GM13976 (cell line): Measurements from ENCODE around the gene CGB1.
"Not testable (repeated sequence)": the region's sequence is repeated elsewhere in the genome, so short reads cannot be mapped to it uniquely, and the experiment has no call there.

Source experiments
- DNase-seq: peaks from one replicate; pipeline ENCODE4 v3.0.0; 2012; ENCODE audit warnings: low spot score
- in situ Hi-C: fragments of 300-500 bp; cut with MboI; formaldehyde crosslinking; loops from one replicate; pipeline ENCODE4 v1.12.0; 2022; ENCODE audit warnings: low sequenced_read_pairs, mixed read lengths, inconsistent platforms; ENCODE audit not compliant: unreplicated experiment
- TF ChIP-seq, protein P1 (sequence below): IDR thresholded peaks from 2 replicates; pipeline ENCODE4 v1.5.1; 2012; ENCODE audit warnings: borderline replicate concordance, mild to moderate bottlenecking; ENCODE audit not compliant: insufficient read depth; ENCODE audit errors: extremely low read depth, missing control alignments, control extremely low read depth

Gene CGB1

DNA sequence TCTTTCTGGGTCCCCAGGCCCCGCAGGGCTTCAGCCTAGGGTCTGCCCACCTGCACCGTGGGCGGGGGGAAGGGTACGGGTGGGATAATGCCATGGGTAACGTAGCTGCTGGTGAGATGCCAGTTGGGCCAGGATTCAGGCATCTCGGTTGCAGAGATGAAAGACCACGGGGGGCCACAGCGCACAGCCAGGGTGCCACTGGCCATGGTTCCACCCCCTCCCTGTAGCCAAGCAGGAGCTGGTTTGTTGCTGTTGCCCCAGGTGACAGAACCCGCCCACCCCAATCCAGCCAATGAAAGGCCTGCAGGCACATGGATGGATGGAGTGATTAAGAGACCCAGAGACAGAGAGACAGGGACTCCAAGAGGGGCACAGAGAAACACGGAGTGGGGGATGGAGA lies 21.9 kb upstream of the CGB1 start:
- in situ Hi-C loops, result no loop called here
- TF ChIP-seq, protein P1, sequence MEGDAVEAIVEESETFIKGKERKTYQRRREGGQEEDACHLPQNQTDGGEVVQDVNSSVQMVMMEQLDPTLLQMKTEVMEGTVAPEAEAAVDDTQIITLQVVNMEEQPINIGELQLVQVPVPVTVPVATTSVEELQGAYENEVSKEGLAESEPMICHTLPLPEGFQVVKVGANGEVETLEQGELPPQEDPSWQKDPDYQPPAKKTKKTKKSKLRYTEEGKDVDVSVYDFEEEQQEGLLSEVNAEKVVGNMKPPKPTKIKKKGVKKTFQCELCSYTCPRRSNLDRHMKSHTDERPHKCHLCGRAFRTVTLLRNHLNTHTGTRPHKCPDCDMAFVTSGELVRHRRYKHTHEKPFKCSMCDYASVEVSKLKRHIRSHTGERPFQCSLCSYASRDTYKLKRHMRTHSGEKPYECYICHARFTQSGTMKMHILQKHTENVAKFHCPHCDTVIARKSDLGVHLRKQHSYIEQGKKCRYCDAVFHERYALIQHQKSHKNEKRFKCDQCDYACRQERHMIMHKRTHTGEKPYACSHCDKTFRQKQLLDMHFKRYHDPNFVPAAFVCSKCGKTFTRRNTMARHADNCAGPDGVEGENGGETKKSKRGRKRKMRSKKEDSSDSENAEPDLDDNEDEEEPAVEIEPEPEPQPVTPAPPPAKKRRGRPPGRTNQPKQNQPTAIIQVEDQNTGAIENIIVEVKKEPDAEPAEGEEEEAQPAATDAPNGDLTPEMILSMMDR, result no peak
- DNase-seq, result peak; percentile 55

DNA sequence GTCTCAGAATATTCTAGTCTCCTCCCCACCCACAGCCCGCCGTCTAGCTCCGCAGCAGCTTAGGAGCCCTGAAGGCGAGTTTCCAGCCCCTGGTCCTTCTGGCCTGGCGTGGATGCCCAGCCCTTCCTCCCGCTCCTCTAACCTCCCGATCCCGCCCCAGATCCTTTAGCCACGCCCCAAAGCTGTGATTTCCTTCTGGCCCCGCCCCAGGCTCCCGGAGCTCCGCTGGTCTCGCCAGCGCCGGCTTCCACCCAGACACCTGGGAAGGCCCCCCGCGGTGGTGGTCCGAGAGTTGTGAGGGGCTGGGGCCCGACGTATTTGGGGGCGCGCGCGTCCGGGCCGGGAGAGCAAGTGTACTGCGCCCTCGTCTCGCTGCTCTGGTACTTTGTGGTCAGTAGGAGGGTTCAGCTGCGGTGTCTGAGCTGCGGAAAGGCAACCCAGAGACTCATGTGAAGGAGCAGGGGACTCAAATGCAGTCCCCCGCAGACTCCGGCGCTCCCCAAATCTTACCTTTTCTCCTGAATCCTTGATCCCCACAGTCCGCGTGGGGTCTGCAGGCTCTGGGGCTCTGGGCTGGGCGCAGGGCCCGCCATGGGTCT lies 21.0 kb upstream of the CGB1 start, which contains the start of gene CGB7:
Gene CGB7, minus strand, starts transcription at position 114 of the 599 bp plus-strand sequence. CDS start 2,374 bp downstream, outside the sequence.
- TF ChIP-seq, protein P1, result no peak
- in situ Hi-C loops, result no loop called here
- DNase-seq, result peak; percentile 61

DNA sequence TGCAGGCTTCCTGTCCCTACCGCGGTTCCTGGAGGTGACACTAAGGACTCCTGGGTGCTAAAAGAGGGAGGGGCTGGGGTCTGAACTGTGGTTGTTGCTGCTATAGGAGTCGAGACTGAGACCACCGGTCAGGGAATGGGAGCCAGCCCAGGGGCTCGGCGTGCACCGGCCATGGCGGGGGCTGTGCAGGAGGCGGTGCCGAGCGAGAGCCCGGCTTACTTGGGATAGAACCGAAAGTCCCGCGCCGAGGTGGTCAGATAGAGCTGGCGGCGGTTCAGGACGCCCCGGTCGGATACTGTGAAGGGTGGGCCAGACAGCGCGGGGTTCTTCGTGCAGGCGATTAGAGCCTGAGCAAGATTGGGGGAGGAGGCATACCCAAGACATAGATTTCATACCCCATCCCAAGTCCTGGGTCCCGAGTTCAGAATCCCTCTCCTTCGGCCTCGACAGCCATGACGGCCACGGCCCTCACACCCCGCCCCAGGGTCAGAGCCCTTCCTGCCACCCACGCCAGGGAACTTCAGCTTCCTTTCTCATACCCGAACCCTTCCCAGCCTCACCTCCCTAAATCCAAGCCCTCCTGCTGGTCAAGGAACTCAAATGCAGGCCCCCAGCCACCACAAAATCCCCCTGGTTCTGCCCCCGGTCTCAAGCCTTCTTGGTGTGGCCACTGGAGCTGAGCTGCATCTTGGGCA lies 20.4 kb upstream of the CGB1 start:
- in situ Hi-C loops, result not testable (repeated sequence)
- peak; percentile 29 for DNase-seq

DNA sequence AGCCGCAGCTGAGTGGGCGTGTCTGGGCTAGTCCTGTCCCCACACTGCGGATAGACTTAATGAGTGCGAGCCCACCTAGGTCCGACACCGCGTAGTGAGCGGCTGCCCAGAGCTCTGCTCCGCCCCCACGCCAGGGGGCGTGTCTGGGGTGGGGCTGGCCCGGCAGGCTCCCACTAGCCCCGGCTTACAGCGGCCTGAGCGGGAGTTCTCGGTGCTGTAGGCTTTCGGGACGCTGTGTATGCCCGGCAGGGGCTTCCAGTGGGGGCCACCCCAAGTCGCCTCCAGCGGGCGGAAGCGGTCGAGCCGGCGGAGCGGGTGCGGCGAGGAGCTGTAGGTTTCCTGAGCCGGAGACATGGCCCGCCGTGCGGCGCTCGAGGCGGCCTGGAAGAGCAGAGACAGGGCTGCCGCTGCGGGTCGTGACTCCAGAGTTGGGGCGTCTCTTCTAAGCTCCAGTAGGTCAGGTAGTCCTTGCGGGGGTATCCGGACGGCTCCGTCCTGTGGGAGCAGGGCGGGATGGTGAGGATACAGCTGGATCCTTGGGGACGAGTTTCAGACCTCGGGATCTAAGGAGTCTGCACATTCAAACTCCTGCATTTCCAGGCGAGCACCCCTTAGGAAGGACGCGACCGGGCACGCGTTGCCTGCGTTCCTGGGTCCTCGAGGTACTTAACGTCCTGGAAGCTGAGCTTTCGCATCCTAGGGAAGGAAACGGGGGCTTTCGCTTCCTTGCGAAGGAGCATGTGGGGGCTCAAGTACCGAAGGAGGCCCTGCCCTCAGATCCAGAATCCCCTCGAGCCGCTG lies 19.6 kb upstream of the CGB1 start:
- TF ChIP-seq, protein P1, result no peak
- DNase-seq, result peak; percentile 88
- in situ Hi-C loops, result no loop called here

DNA sequence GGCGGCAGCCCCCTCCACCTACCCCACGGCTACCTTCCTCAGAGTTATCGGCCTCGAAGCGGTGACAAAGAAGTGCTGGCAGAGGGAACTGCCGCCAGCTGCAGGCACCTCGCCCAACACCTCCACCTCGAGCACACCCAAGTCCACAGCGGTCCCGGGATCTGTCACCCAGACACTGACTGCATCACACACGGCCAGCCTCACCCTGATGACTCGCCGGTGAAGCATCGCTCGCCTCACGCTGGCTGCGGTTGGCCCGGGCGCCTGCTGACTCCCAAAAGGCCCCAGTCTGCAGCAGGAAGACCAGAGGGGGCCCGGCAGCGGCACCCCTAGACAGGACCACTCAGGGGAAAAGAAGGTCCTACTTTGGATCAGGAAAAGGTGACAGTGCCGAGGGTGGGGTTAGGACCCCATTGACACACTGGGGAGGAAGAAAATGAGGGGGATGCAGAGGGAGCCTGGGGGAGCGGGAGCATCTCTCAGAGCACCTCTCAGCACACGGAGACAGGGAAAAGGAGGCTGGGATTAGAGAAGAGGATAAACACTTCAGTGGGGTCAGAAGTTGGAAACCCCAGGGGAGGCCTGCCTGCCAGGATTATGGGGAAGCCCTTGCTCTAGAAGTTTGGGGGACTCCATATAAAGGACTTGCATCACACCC lies 13.8 kb upstream of the CGB1 start:
- in situ Hi-C loops, result not testable (repeated sequence)

DNA sequence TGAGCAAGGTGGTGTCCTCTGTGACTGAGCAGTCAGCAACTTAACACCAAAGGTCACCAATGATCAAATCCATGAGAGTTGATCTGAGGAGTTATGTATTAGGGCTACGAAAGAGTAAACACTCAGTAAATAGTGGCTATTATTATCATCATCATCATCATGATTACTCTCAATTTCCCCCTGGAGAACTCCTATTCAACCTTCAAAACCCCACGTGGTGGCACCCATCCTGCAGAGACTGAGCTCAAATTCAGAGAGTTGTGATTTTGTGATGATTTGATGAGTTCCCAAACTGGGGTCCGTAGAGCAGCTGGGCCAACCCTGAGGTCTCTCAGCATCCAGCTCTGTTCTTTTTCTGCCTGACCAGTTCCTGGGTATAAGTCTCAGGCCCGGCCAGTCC lies 13.1 kb upstream of the CGB1 start:
- in situ Hi-C loops, DNase-seq: not testable (repeated sequence)

More for the DNA sequence above, 13.8 kb upstream of the CGB1 start:
- DNase-seq, result not testable (repeated sequence)

DNA sequence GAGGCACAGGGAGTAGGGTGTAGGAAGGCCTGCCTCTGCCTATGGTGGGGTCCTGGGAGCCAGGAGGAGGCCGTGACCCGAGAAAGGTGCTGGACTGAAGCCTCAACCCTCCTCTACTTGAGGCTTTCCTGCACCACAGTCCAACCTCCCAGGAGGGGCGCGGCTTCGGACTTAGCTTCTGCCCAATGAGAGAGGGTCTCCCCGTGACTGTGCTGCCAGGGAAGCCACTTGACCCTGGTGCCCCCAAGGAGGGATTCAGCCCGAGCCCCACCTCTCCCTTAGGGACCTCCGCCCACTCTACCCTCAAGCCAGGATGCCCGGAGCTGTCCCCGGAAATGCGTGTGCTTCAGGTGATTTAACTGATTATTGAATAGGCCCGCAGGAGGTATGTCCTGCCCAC lies 12.3 kb upstream of the CGB1 start, which contains the start of gene CGB8:
Gene CGB8, minus strand, starts transcription at position 101 of the 400 bp plus-strand sequence. CDS start 372 bp downstream, outside the sequence.
- in situ Hi-C loops, result not testable (repeated sequence)

DNA sequence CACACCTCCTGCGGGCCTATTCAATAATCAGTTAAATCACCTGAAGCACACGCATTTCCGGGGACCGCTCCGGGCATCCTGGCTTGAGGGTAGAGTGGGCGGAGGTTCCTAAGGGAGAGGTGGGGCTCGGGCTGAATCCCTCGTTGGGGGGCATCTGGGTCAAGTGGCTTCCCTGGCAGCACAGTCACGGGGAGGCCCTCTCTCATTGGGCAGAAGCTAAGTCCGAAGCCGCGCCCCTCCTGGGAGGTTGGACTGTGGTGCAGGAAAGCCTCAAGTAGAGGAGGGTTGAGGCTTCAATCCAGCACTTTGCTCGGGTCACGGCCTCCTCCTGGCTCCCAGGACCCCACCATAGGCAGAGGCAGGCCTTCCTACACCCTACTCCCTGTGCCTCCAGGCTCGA lies 6.9 kb upstream of the CGB1 start, which contains the start of gene CGB5:
Gene CGB5, plus strand, starts transcription at position 301 of the 400 bp plus-strand sequence. CDS start 362 bp downstream, outside the sequence.
- DNase-seq, in situ Hi-C loops: not testable (repeated sequence)

More for the DNA sequence above, 12.3 kb upstream of the CGB1 start, which contains the start of gene CGB8:
- DNase-seq, result not testable (repeated sequence)

DNA sequence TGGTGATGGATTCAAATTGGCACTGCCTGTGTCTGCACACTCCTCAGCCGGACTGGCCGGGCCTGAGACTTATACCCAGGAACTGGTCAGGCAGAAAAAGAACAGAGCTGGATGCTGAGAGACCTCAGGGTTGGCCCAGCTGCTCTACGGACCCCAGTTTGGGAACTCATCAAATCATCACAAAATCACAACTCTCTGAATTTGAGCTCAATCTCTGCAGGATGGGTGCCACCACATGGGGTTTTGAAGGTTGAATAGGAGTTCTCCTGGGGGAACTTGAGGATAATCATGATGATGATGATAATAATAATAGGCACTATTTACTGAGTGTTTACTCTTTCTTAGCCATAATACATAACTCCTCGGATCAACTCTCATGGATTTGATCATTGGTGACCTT lies 6.0 kb upstream of the CGB1 start:
- not testable (repeated sequence) for DNase-seq

More for the DNA sequence above, 6.0 kb upstream of the CGB1 start:
- in situ Hi-C loops, result not testable (repeated sequence)
